HG03520 (cell line): ENCODE measurements around the gene CD86.

ENCODE experiments used
- ATAC-seq: cut with Tn5 transposase; IDR thresholded peaks from one replicate; pipeline ENCODE4 v1.9.1; 2021; ENCODE audit warnings: mild to moderate bottlenecking, moderate library complexity; ENCODE audit not compliant: unreplicated experiment

The CD86 gene

DNA sequence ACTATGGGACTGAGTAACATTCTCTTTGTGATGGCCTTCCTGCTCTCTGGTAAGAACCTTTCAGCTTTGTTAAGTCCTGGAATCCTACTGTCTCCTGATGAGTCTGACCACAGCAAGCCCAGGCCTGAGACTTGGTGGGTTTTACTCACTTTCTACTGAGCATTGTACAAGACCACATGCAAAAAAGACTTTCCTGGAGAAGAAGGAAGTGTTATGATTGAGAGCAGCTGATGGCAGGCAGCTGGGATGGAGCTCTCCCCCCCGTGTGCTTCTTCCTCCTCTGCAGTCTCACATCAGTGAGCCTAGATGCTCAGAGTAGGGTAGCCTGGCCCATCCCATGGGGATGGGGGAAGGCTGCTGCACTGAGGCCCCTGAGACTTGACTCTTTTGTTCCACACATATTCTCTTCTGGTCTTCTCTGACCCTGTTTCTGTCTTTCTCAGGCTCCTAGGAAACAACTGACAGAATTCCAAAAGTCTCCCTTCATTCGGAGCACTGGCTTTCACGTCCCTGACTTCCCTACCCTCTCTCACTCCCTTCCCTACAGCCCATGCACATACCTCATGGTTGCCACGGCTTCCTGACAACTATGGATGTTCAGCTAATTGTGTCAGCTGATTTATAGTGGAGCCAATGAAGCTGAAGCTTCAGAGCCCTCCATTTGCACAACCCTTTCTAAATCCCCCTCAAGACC, 36.6 kb downstream of the CD86 start:
- ATAC-seq: peak; percentile 43

GRCh38 chr3:122092460-122093165, 37.5 kb downstream of the CD86 start:
- ATAC-seq: no peak

GRCh38 chr3:122094125-122094524, 39.0 kb downstream of the CD86 start:
- ATAC-seq: peak; percentile 40

DNA sequence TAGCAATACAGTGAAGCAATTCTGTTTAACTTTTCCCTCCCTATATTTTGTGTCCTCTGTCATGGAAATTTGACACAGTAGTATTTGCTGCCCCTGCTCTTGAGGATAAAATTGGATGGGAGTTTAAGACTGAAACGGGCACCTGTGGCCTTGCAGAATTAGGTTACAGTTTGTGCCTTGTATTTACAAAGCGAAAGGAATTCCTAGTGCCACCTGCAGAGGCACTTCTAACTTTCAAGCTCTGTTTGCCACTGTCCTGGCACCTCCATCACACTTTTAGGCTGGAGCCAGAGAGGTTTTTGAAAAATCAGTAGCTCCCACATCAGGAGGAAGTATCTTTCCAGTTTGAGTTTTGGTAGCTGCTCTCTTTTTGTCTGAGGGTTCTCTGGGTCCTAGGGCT, 39.5 kb downstream of the CD86 start:
- ATAC-seq: no peak

- ATAC-seq: no peak
These were observed 42.0 kb downstream of the CD86 start for GRCh38 chr3:122097141-122097540.

- no peak for ATAC-seq
These were observed 43.4 kb downstream of the CD86 start for GRCh38 chr3:122098611-122099010.

DNA sequence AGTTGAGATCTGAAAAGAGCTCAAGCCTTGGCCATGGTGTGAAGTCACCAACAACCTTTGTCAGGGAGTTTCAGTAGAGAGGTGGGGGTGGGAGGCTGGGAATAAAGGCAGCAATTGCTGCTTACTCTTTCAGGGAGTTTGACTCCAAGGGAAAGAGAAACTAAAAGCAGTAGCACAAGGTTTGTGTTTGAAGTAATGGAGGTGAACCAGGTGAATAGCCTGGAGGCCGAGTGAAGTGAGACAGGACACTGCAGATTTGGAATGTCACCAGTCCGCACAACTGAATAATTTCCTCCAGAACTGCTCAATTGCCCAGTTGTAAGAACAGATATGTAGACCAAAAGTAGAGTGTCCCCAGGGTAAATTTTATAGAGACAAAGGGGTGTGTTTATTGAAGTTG, 44.1 kb downstream of the CD86 start:
- ATAC-seq: no peak

DNA sequence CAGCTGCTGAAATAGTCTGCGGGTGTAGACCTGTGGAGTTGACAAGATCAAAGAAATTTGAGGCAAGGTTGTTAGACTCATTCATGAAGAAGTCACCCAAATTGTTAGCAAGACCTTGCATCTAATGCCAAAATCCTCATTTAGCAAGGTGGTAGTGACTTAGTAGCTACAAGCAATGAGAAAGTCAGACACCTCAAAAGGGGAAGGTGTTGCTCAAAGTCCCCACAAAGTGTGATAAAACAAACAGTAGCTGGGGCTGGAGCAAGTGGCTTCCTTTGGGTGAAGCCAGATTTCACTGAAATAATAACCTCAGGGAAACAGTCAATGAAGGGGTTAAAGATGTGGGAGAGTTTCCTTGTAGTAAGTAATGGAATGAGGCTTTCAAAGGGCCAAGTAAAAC, 44.9 kb downstream of the CD86 start:
- no peak for ATAC-seq

DNA sequence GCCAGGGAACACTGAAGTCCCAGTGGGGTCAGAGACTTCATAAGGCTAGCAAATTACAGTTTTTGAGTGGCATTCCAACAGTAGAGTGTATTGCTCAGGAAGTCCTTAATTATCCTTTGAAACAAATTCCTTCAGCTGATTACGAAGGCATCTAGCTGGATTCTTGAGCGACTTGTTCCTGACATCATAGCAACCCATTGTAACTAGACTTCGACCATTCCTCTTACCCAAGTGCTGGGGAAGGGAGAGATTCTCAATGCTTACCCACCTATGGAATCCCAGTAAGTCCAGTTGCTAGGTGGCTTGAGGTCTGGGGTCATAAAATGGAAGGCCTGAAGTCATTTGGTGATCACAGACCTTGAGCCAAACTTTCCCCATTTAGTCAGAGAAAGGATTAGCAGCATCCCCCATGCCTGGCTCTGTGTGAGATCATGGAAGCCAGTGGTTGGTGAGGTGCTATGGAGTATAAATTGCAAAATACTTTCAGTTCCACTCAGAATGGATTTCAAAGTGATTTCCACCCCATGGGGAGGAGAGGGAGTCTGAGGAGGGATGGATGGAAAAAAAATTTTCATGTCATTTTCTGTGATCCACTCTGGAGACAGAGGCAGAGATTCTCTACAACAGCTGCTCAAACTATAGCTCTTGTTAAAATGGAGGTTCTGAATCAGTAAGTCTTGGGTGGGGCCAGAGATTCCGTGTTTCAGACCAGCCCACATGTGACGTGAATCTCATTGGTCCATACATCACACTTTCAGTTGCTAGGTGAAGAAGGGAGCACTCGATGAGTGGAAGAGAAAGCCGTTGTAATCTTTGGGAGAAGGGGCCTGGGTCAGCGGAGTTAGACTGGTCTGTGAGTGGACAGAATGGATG, 45.7 kb downstream of the CD86 start:
- ATAC-seq: peak; percentile 48

DNA sequence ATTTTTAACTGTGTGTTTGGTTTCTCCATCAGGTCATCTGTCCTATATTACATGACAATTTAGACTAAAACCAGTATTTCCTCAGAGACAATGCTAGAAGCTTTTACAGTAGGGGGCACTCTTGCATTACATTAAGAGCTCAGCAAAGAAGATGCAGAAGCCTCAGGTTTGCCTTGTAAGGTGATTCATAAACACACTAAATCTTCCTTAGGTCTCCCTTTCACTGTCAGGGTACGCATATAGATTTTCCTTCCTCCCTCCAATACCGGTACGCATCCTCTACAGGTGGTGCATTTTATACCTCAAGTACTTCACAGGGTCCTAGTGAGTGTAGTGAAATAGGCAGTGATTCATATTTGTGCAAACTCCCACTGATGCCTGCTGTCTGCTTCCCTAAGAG, 46.5 kb downstream of the CD86 start:
- peak; percentile 40 for ATAC-seq

- no peak for ATAC-seq
These were observed 47.2 kb downstream of the CD86 start for GRCh38 chr3:122102191-122102935.

GRCh38 chr3:122103821-122104514, 48.8 kb downstream of the CD86 start:
- ATAC-seq: no peak

- no peak for ATAC-seq
These were observed 49.5 kb downstream of the CD86 start for GRCh38 chr3:122104515-122105194.

DNA sequence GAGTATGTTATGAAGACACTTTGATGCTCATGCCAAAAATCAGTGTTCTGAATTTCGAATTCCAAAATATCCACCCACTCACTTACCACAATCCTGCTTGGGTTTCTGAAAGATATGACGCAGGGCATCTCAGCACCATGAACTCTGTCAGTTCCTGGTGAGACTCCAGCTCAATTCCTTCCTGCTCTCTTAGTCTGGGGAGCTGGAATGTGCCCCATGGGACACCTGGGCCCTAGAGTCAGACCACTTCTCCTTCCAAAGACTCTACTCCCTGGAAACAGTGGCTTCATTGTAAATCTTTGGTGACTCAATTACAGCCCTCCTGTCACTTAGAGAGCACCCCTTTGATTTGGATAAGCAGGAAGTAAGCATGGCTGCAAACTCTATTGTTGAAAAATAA, 50.5 kb downstream of the CD86 start:
- no peak for ATAC-seq

DNA sequence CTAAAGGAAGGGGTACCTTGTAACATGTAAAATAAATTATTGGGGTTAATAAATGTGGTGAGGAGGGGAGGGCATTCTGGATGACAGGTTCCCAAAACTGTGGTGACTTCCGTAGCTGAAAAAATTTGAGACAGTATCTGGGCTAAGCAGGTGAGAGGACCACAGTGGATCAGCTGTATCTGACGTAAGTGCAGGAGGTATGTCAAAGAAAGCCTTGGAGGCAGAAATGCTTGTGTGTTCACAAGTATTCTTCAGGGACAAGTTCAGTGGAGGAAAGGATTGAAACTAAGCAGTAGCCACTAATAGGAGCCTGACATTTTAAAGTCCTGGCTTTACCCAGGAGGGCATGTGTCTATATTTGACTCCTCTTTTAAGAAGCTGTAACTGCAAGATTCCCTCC, 52.0 kb downstream of the CD86 start:
- no peak for ATAC-seq

GRCh38 chr3:122111974-122112373, 56.8 kb downstream of the CD86 start:
- no peak for ATAC-seq

DNA sequence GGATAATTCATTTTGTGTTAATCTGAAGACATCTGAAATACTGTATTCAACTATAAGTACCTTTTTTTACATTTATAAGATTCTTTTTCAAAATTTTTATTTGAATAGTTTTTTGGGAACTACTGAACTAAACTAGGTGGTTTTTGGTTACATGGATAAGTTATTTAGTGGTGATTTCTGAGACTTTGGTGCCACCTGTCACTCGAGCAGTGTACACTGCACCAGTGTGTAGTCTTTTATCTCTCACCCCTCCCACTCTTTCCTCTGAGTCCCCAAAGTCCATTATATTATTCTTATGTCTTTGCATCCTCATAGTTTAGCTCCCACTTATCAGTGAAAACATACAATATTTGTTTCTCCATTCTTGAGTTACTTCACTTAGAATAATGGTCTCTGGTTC, 57.6 kb downstream of the CD86 start:
- no peak for ATAC-seq

DNA sequence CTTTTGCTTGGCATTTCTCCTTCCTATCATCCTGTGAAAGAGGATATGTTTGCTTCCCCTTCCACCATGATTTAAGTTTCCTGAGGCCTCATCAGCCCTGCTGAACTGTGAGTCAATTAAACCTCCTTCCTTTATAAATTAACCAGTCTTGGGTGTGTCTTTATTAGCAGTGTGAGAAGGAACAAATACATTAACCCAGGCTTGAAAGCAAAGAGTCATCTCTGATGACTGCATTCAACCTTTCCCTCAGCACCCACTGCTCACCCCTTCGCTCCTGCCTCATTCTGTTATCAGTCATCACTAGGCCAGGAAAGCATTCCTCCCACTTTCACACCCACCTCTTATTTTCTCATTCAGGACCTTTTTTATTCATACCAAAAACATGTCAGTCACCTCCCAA, 68.7 kb downstream of the CD86 start:
- ATAC-seq: no peak

GRCh38 chr3:122132949-122133540, 77.9 kb downstream of the CD86 start:
- ATAC-seq: no peak
